Suprapubic skin (tissue), 4 donors: Measurements from ENCODE around the gene RAB3IP.

Source experiments
- EP300 ChIP-seq: sonication (generic); formaldehyde crosslinking; IDR thresholded peaks from one replicate; pipeline ENCODE4 v1.6.1; 2017; ENCODE audit warnings: antibody characterized with exemption
- POLR2A ChIP-seq, 2 donors: fragments of 450-650 bp; IDR thresholded peaks; one replicate each; pipeline ENCODE4 v1.6.1; 2017; ENCODE audit warnings: antibody characterized with exemption in 2 of 2, mild to moderate bottlenecking in 2 of 2, moderate library complexity in 2 of 2
- POLR2AphosphoS5 ChIP-seq, 3 donors: sonication (generic); formaldehyde crosslinking; IDR thresholded peaks; one replicate each; pipeline ENCODE4 v1.6.1; 2017; ENCODE audit warnings: antibody characterized with exemption in 3 of 3
- TF ChIP-seq, protein P1 (sequence below), 2 donors: fragments of 200-600 bp in 1 of 2; fragments of 450-650 bp in 1 of 2; sonication (generic) in 1 of 2; IDR thresholded peaks; one replicate each; pipeline ENCODE4 v1.5.1; 2016 to 2019; ENCODE audit warnings: antibody characterized with exemption in 2 of 2, mild to moderate bottlenecking in 1 of 2, moderate library complexity in 1 of 2

DNA sequence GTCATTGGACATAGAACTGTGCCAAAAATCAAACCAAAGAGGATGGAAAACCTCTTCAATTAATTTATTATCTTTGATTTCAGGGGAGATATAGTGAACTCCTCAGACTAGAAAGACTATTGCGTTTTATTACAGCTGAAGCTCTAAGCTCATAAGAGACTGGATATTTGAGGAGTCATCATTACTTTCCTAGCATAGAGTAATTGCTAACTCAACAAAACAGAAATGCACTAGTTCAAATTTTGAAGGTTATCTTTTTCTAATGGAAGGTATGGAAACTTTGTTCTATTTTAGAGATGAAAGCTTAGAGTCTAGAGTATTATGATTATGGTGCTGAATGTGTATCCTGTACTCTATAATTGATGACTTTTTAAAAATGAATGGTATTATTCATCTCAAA, 34.3 kb upstream of the RAB3IP start:
- TF ChIP-seq POLR2A (IDR thresholded peaks at IDR 0.05) (no peak), EP300 (no peak), POLR2AphosphoS5 (IDR thresholded peaks at IDR 0.05) (no peak)
- TF ChIP-seq, protein P1, sequence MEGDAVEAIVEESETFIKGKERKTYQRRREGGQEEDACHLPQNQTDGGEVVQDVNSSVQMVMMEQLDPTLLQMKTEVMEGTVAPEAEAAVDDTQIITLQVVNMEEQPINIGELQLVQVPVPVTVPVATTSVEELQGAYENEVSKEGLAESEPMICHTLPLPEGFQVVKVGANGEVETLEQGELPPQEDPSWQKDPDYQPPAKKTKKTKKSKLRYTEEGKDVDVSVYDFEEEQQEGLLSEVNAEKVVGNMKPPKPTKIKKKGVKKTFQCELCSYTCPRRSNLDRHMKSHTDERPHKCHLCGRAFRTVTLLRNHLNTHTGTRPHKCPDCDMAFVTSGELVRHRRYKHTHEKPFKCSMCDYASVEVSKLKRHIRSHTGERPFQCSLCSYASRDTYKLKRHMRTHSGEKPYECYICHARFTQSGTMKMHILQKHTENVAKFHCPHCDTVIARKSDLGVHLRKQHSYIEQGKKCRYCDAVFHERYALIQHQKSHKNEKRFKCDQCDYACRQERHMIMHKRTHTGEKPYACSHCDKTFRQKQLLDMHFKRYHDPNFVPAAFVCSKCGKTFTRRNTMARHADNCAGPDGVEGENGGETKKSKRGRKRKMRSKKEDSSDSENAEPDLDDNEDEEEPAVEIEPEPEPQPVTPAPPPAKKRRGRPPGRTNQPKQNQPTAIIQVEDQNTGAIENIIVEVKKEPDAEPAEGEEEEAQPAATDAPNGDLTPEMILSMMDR (IDR thresholded peaks at IDR 0.05), result no peak
